ENCODE measurements around the gene SAMM50.

DNA sequence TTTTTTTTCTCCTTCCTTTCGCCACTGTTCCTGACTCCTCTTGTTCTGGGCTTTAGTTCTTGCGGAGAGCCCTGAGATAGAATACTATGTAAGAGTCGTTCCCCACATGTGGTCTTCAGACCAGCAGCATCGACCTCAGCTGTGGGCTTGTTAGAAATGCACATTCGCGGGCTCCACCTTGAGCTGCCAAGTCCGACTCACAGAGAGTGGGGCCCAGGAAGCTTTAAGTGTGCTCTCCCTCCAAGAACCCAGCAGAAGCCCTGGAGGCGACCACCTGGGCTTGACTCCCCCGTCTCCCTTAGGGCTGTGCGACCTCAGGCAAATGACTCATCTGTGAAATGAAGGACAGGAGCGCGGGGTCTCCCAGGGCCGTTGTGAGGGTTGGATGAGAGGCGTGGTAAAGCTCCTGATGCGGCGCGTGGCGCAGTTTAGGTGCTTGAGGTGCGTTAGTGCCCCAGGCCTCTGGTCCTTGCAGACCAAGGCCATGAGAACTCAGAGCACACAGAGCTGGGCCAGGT lies 18.8 kb downstream of the SAMM50 start:
- TF ChIP-seq, protein P1, sequence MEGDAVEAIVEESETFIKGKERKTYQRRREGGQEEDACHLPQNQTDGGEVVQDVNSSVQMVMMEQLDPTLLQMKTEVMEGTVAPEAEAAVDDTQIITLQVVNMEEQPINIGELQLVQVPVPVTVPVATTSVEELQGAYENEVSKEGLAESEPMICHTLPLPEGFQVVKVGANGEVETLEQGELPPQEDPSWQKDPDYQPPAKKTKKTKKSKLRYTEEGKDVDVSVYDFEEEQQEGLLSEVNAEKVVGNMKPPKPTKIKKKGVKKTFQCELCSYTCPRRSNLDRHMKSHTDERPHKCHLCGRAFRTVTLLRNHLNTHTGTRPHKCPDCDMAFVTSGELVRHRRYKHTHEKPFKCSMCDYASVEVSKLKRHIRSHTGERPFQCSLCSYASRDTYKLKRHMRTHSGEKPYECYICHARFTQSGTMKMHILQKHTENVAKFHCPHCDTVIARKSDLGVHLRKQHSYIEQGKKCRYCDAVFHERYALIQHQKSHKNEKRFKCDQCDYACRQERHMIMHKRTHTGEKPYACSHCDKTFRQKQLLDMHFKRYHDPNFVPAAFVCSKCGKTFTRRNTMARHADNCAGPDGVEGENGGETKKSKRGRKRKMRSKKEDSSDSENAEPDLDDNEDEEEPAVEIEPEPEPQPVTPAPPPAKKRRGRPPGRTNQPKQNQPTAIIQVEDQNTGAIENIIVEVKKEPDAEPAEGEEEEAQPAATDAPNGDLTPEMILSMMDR (IDR thresholded peaks at IDR 0.05; ENCODE audit: low read depth, low read length, poor library complexity, severe bottlenecking): no peak
- TF ChIP-seq EZH2phosphoT487 (IDR thresholded peaks at IDR 0.05; ENCODE audit: borderline replicate concordance, low read length): no peak
